Gastroesophageal sphincter (tissue), 3 donors: ENCODE data around the gene FGFR3.

Source experiments
- CTCF ChIP-seq, 4 experiments: fragments of 200-600 bp in 2 of 4; fragments of 450-650 bp in 2 of 4; sonication (generic) in 1 of 4; IDR thresholded peaks; one replicate each; pipeline ENCODE4 v1.5.1; 2017 to 2019; ENCODE audit warnings: antibody characterized with exemption in 4 of 4, mild to moderate bottlenecking in 2 of 4, moderate library complexity in 2 of 4
- EP300 ChIP-seq: sonication (generic); formaldehyde crosslinking; IDR thresholded peaks from one replicate; pipeline ENCODE4 v1.6.1; 2017; ENCODE audit warnings: antibody characterized with exemption, mild to moderate bottlenecking
- POLR2A ChIP-seq, 2 donors: fragments of 450-650 bp; IDR thresholded peaks; one replicate each; pipeline ENCODE4 v1.6.1; 2017; ENCODE audit warnings: antibody characterized with exemption in 2 of 2, mild to moderate bottlenecking in 2 of 2, moderate library complexity in 1 of 2

GRCh38 chr4:1798580-1799386 lies 5.7 kb downstream of the FGFR3 start:
- TF ChIP-seq CTCF (IDR thresholded peaks at IDR 0.05) (no peak), POLR2A (IDR thresholded peaks at IDR 0.05) (no peak), EP300 (no peak)
